Gastroesophageal sphincter (tissue), 3 donors: ENCODE results near the gene MTG1.

Source experiments
- CTCF ChIP-seq, 4 experiments: fragments of 200-600 bp in 2 of 4; fragments of 450-650 bp in 2 of 4; sonication (generic) in 1 of 4; IDR thresholded peaks; one replicate each; pipeline ENCODE4 v1.5.1; 2017 to 2019; ENCODE audit warnings: antibody characterized with exemption in 4 of 4, mild to moderate bottlenecking in 2 of 4, moderate library complexity in 2 of 4
- EP300 ChIP-seq: sonication (generic); formaldehyde crosslinking; IDR thresholded peaks from one replicate; pipeline ENCODE4 v1.6.1; 2017; ENCODE audit warnings: antibody characterized with exemption, mild to moderate bottlenecking
- POLR2A ChIP-seq, 2 donors: fragments of 450-650 bp; IDR thresholded peaks; one replicate each; pipeline ENCODE4 v1.6.1; 2017; ENCODE audit warnings: antibody characterized with exemption in 2 of 2, mild to moderate bottlenecking in 2 of 2, moderate library complexity in 1 of 2
- POLR2AphosphoS5 ChIP-seq: sonication (generic); formaldehyde crosslinking; IDR thresholded peaks from one replicate; pipeline ENCODE4 v1.6.1; 2017; ENCODE audit warnings: antibody characterized with exemption

GRCh38 chr10:133393401-133394063 is 425 bp upstream of the MTG1 start:
- no peak for TF ChIP-seq CTCF (IDR thresholded peaks at IDR 0.05)
- no peak for TF ChIP-seq POLR2A (IDR thresholded peaks at IDR 0.05)
- no peak for TF ChIP-seq POLR2AphosphoS5
- TF ChIP-seq EP300, result no peak
